ENCODE data around the gene TFAP2E. TPM values are rescaled to one million over a fixed set of nuclear protein-coding genes. Genes with fewer than 3 reads are reported as not detected.
A peak's percentile ranks its signal among the peaks of the same experiment; 100 is the strongest.

The TFAP2E gene
- total RNA-seq, 1 experiment from 2014 or later = 6.1 TPM

DNA sequence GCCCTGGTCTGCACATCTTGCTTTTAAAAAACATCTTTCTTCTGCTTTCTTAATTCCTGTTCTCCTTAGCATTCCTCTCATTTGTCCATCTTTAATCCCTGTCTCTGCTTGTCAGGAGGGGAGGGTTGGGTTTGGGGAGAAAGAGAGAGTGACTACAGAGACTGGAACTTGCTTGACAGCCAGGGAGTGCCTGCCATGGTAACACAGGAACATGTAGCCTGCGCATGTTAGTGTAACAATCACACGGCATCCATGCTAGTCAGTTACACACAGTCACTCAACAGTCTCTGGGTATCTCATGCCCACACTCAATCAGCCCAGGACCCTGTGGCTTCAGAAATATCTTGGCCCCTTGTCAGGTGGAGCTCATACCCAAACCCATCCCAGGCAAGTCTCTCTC, 818 bp upstream of the TFAP2E start:
- H2AFZ ChIP-seq (ENCODE audit: low read depth, low read length, poor library complexity, severe bottlenecking) = no peak overlapping the region
- no peak for DNase-seq (ENCODE audit: low read depth, low spot score)
- no peak overlapping the region for H3K27ac ChIP-seq (ENCODE audit: low read depth, low read length)
- H3K36me3 ChIP-seq (ENCODE audit: control insufficient read depth in 1 of 2, insufficient read depth in 2 of 2, low read length in 2 of 2) = no peaks in the 10 kb centered on the region
- no peaks in the 10 kb centered on the region for H4K20me1 ChIP-seq (ENCODE audit: insufficient read depth)
- no peaks in the 10 kb centered on the region for H3K27me3 ChIP-seq (ENCODE audit: insufficient read depth, low read length)
- no TSS peak for BruUV-seq (replicated peaks)
- TF ChIP-seq EZH2 (IDR thresholded peaks at IDR 0.05) (no peak), YY1 (IDR thresholded peaks at IDR 0.05; ENCODE audit: extremely low read depth, insufficient replicate concordance, low read depth, low read length) (no peak), RAD21 (IDR thresholded peaks at IDR 0.05; ENCODE audit: low read depth) (no peak), SRF (IDR thresholded peaks at IDR 0.05; ENCODE audit: low read depth) (no peak), EZH2phosphoT487 (IDR thresholded peaks at IDR 0.05; ENCODE audit: borderline replicate concordance) (no peak), SP1 (IDR thresholded peaks at IDR 0.05; ENCODE audit: low read depth) (no peak), ZFX (IDR thresholded peaks at IDR 0.05) (no peak), POLR2A (IDR thresholded peaks at IDR 0.05; ENCODE audit: borderline replicate concordance, extremely low read depth, insufficient read depth, insufficient read length) (no peak)
- TF ChIP-seq, protein P1, sequence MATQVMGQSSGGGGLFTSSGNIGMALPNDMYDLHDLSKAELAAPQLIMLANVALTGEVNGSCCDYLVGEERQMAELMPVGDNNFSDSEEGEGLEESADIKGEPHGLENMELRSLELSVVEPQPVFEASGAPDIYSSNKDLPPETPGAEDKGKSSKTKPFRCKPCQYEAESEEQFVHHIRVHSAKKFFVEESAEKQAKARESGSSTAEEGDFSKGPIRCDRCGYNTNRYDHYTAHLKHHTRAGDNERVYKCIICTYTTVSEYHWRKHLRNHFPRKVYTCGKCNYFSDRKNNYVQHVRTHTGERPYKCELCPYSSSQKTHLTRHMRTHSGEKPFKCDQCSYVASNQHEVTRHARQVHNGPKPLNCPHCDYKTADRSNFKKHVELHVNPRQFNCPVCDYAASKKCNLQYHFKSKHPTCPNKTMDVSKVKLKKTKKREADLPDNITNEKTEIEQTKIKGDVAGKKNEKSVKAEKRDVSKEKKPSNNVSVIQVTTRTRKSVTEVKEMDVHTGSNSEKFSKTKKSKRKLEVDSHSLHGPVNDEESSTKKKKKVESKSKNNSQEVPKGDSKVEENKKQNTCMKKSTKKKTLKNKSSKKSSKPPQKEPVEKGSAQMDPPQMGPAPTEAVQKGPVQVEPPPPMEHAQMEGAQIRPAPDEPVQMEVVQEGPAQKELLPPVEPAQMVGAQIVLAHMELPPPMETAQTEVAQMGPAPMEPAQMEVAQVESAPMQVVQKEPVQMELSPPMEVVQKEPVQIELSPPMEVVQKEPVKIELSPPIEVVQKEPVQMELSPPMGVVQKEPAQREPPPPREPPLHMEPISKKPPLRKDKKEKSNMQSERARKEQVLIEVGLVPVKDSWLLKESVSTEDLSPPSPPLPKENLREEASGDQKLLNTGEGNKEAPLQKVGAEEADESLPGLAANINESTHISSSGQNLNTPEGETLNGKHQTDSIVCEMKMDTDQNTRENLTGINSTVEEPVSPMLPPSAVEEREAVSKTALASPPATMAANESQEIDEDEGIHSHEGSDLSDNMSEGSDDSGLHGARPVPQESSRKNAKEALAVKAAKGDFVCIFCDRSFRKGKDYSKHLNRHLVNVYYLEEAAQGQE (IDR thresholded peaks at IDR 0.05; ENCODE audit: low read depth) = no peak
- TF ChIP-seq, protein P2, sequence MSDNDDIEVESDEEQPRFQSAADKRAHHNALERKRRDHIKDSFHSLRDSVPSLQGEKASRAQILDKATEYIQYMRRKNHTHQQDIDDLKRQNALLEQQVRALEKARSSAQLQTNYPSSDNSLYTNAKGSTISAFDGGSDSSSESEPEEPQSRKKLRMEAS (IDR thresholded peaks at IDR 0.05) = no peak
- TF ChIP-seq, protein P3, sequence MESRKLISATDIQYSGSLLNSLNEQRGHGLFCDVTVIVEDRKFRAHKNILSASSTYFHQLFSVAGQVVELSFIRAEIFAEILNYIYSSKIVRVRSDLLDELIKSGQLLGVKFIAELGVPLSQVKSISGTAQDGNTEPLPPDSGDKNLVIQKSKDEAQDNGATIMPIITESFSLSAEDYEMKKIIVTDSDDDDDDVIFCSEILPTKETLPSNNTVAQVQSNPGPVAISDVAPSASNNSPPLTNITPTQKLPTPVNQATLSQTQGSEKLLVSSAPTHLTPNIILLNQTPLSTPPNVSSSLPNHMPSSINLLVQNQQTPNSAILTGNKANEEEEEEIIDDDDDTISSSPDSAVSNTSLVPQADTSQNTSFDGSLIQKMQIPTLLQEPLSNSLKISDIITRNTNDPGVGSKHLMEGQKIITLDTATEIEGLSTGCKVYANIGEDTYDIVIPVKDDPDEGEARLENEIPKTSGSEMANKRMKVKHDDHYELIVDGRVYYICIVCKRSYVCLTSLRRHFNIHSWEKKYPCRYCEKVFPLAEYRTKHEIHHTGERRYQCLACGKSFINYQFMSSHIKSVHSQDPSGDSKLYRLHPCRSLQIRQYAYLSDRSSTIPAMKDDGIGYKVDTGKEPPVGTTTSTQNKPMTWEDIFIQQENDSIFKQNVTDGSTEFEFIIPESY (IDR thresholded peaks at IDR 0.05; ENCODE audit: extremely low read depth, insufficient replicate concordance, low read length) = no peak
- intact Hi-C loops (cut with micrococcal nuclease) = loop anchor here (5.0 kb wide), 1 partner anchor 70 kb away; the partner anchor contains the start of gene PSMB2
- ATAC-seq = no peak
- RAD21 ChIA-PET (ENCODE audit: low non-redundant PET in 1 of 2, low total read pairs in 2 of 2, uncharacterized antibody in 2 of 2, unreplicated experiment in 2 of 2) = no interaction called here
- H3K79me2 ChIP-seq (ENCODE audit: insufficient read depth, low read length) = no peaks in the 10 kb centered on the region
- no peak overlapping the region for H3K4me3 ChIP-seq (replicated peaks in 1 of 2; ENCODE audit: low read depth in 1 of 2, low read length in 2 of 2)
- no peaks in the 10 kb centered on the region for H3K9me2 ChIP-seq (ENCODE audit: insufficient read depth)
- no peaks in the 10 kb centered on the region for H3K9me3 ChIP-seq (ENCODE audit: control insufficient read depth in 1 of 2, insufficient read depth in 1 of 2, low read depth in 1 of 2, low read length in 2 of 2)
- peak overlapping the region; percentile 93; the same call in 1 of the 2 replicates for H3K4me2 ChIP-seq (ENCODE audit: low read length)
- CTCF ChIA-PET = interaction anchor here (1.1 to 2.1 kb wide), 5 partner anchors 7 to 143 kb away, joined by 3 to 11 read pairs (median 5); no protein-coding TSS in a partner anchor
- peaks cover 20 to 39% of the 10 kb centered on the region in 2 experiments; a peak in 3 of 4 replicates for H3K4me1 ChIP-seq (ENCODE audit: control insufficient read depth in 1 of 2, insufficient read depth in 2 of 2, low read length in 2 of 2)
- H3K9ac ChIP-seq (ENCODE audit: low read length) = no peak overlapping the region
- POLR2A ChIA-PET = interaction anchor here (1.1 to 1.5 kb wide), 5 partner anchors 15 to 197 kb away, joined by 3 to 7 read pairs (median 6); partner anchors contain the start of genes C1orf216, CLSPN, KIAA0319L and NCDN

Measured in HCT116 (cell line).